ENCODE results near the gene NTSR1. TPM values are rescaled to one million over a fixed set of nuclear protein-coding genes. Genes with fewer than 3 reads are reported as not detected.

NTSR1 gene
- total and polyA plus RNA-seq, 2 experiments from 2014 or later = 0.15 to 1.4 TPM

GRCh38 chr20:62660240-62660615, 48.4 kb upstream of the NTSR1 start (continued):
- TF ChIP-seq, protein P1, sequence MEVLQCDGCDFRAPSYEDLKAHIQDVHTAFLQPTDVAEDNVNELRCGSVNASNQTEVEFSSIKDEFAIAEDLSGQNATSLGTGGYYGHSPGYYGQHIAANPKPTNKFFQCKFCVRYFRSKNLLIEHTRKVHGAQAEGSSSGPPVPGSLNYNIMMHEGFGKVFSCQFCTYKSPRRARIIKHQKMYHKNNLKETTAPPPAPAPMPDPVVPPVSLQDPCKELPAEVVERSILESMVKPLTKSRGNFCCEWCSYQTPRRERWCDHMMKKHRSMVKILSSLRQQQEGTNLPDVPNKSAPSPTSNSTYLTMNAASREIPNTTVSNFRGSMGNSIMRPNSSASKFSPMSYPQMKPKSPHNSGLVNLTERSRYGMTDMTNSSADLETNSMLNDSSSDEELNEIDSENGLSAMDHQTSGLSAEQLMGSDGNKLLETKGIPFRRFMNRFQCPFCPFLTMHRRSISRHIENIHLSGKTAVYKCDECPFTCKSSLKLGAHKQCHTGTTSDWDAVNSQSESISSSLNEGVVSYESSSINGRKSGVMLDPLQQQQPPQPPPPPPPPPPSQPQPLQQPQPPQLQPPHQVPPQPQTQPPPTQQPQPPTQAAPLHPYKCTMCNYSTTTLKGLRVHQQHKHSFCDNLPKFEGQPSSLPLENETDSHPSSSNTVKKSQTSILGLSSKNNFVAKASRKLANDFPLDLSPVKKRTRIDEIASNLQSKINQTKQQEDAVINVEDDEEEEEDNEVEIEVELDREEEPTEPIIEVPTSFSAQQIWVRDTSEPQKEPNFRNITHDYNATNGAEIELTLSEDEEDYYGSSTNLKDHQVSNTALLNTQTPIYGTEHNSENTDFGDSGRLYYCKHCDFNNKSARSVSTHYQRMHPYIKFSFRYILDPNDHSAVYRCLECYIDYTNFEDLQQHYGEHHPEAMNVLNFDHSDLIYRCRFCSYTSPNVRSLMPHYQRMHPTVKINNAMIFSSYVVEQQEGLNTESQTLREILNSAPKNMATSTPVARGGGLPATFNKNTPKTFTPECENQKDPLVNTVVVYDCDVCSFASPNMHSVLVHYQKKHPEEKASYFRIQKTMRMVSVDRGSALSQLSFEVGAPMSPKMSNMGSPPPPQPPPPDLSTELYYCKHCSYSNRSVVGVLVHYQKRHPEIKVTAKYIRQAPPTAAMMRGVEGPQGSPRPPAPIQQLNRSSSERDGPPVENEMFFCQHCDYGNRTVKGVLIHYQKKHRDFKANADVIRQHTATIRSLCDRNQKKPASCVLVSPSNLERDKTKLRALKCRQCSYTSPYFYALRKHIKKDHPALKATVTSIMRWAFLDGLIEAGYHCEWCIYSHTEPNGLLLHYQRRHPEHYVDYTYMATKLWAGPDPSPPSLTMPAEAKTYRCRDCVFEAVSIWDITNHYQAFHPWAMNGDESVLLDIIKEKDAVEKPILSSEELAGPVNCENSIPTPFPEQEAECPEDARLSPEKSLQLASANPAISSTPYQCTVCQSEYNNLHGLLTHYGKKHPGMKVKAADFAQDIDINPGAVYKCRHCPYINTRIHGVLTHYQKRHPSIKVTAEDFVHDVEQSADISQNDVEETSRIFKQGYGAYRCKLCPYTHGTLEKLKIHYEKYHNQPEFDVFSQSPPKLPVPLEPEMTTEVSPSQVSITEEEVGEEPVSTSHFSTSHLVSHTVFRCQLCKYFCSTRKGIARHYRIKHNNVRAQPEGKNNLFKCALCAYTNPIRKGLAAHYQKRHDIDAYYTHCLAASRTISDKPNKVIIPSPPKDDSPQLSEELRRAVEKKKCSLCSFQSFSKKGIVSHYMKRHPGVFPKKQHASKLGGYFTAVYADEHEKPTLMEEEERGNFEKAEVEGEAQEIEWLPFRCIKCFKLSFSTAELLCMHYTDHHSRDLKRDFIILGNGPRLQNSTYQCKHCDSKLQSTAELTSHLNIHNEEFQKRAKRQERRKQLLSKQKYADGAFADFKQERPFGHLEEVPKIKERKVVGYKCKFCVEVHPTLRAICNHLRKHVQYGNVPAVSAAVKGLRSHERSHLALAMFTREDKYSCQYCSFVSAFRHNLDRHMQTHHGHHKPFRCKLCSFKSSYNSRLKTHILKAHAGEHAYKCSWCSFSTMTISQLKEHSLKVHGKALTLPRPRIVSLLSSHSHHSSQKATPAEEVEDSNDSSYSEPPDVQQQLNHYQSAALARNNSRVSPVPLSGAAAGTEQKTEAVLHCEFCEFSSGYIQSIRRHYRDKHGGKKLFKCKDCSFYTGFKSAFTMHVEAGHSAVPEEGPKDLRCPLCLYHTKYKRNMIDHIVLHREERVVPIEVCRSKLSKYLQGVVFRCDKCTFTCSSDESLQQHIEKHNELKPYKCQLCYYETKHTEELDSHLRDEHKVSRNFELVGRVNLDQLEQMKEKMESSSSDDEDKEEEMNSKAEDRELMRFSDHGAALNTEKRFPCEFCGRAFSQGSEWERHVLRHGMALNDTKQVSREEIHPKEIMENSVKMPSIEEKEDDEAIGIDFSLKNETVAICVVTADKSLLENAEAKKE (CRISPR knock-in tag; IDR thresholded peaks at IDR 0.05) = no peak
- TF ChIP-seq ETS1 (IDR thresholded peaks at IDR 0.05) (no peak), POLR2AphosphoS5 (IDR thresholded peaks at IDR 0.05; ENCODE audit: low read depth) (no peak), EZH2 (IDR thresholded peaks at IDR 0.05; ENCODE audit: low read depth, unreplicated experiment) (no peak), NANOG (IDR thresholded peaks at IDR 0.05; ENCODE audit: borderline replicate concordance) (no peak)

- H3K27ac ChIP-seq (ENCODE audit: low read depth) = no peak overlapping the region
- H2AFZ ChIP-seq = no peak overlapping the region
- ATAC-seq = no peak
- H3K9me2 ChIP-seq (ENCODE audit: insufficient read depth) = no peaks in the 10 kb centered on the region
- no peak for DNase-seq (ENCODE audit: low spot score)
- H3K79me2 ChIP-seq (replicated peaks; ENCODE audit: insufficient read depth) = 0 out of 2 replicates have a peak, but pooled peaks cover 3% of the 10 kb centered on the region
- Mint-ChIP-seq H3K27ac (no peak overlapping the region), H3K36me3 (ENCODE audit: low read depth) (no peaks in the 10 kb centered on the region; the same call in 2 of the 3 replicates), H3K4me1 (peaks cover 7% of the 10 kb centered on the region), H3K27me3 (ENCODE audit: insufficient read depth, low read depth, poor library complexity) (peaks cover 1% of the 10 kb centered on the region), H3K9me3 (no peaks in the 10 kb centered on the region), H3K4me3 (no peak overlapping the region)
- H3F3A ChIP-seq (replicated peaks; ENCODE audit: low read depth) = no peaks in the 10 kb centered on the region
- no peak overlapping the region for H3K4me3 ChIP-seq
- no peak overlapping the region for H3K4me2 ChIP-seq
- no peaks in the 10 kb centered on the region; the same call in 1 of the 2 replicates for H4K20me1 ChIP-seq (replicated peaks; ENCODE audit: insufficient read depth)
- no peaks in the 10 kb centered on the region for H3K4me1 ChIP-seq (ENCODE audit: insufficient read depth)
- no peaks in the 10 kb centered on the region; the same call in 1 of the 2 replicates for H3K36me3 ChIP-seq (ENCODE audit: insufficient read depth)
- H3K27me3 ChIP-seq (ENCODE audit: insufficient read depth) = no peaks in the 10 kb centered on the region
- TF ChIP-seq NANOG (IDR thresholded peaks at IDR 0.05; ENCODE audit: borderline replicate concordance) = no peak
- no peak for TF ChIP-seq ZNF114 (CRISPR knock-in tag; IDR thresholded peaks at IDR 0.05)
- TF ChIP-seq CREB1 (CRISPR knock-in tag; IDR thresholded peaks at IDR 0.05; ENCODE audit: low read depth) = no peak
- no peak for TF ChIP-seq EZH2 (IDR thresholded peaks at IDR 0.05; ENCODE audit: low read depth, unreplicated experiment)
- TF ChIP-seq REST (IDR thresholded peaks at IDR 0.05; ENCODE audit: unreplicated experiment) = no peak
- TF ChIP-seq POLR2AphosphoS5 (IDR thresholded peaks at IDR 0.05; ENCODE audit: low read depth) = no peak
- TF ChIP-seq CTCF (conservative IDR thresholded peaks at IDR 0.05; ENCODE audit: low read depth in 2 of 2) = no peak
- no peak for TF ChIP-seq JUNB (IDR thresholded peaks at IDR 0.05; ENCODE audit: unreplicated experiment)
- TF ChIP-seq ETS1 (IDR thresholded peaks at IDR 0.05) = no peak
Measured at GRCh38 chr20:62660768-62661167, 47.9 kb upstream of the NTSR1 start.

Measured in GM23338 (cell line).